ENCODE data around the gene EOMES. TPM values are rescaled to one million over a fixed set of nuclear protein-coding genes. Genes with fewer than 3 reads are reported as not detected.
A peak's percentile ranks its signal among the peaks of the same experiment; 100 is the strongest.

EOMES gene
- total RNA-seq, 4 donors from 2014 or later: 0.15 to 0.67 TPM; not detected in 2

DNA sequence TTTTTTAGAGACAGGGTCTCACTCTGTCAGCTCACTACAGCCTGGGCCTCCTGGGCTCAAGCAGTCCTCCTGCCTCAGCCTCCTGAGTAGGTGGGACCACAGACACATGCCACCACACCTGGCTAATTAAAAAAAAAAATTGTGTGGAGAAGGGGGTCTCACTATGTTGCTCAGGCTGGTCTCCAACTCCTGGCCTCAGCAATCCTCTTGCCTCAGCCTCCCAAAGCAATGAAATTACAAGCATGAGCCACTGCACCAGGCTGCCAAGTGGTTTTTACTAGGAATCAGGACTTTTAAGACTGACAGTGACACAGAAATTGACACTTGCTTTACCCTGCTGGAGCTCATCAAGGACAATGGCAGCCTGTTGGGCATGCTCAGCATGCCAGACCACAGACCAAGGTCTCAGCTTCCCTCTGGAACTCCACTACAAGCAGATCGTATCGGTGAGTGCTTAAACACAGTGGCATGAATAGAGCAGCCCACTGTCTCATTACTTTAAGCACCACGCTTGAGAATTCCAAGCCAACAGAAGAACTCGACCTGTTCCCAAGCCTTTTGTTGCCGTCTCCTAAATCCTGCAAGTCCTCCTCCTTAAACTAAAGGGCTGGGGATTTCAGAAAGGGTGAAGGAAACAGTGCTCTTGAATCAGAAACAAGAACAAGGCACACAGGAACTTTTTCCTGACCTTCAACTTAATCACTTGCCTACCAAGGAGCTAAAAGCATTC is 41.4 kb downstream of the EOMES start:
- Histone ChIP-seq H3K27ac (peak overlapping the region in 2 of 4 donors; percentile 4 to 22), H3K9me3 (no peaks in the 10 kb centered on the region), H3K36me3 (no peaks in the 10 kb centered on the region), H3K4me3 (no peak overlapping the region), H3K27me3 (no peaks in the 10 kb centered on the region), H3K4me1 (peaks cover 0 to 25% (median 0%) of the 10 kb centered on the region in 3 donors)
- WGBS, 2 donors (ENCODE audit: low coverage in 1 of 2): 28 to 57% methylated on average over 2 to 3 of the region's 5 CpGs
- TF ChIP-seq, protein P1, sequence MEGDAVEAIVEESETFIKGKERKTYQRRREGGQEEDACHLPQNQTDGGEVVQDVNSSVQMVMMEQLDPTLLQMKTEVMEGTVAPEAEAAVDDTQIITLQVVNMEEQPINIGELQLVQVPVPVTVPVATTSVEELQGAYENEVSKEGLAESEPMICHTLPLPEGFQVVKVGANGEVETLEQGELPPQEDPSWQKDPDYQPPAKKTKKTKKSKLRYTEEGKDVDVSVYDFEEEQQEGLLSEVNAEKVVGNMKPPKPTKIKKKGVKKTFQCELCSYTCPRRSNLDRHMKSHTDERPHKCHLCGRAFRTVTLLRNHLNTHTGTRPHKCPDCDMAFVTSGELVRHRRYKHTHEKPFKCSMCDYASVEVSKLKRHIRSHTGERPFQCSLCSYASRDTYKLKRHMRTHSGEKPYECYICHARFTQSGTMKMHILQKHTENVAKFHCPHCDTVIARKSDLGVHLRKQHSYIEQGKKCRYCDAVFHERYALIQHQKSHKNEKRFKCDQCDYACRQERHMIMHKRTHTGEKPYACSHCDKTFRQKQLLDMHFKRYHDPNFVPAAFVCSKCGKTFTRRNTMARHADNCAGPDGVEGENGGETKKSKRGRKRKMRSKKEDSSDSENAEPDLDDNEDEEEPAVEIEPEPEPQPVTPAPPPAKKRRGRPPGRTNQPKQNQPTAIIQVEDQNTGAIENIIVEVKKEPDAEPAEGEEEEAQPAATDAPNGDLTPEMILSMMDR (IDR thresholded peaks at IDR 0.05): no peak
- no peak for TF ChIP-seq POLR2AphosphoS5 (IDR thresholded peaks at IDR 0.05)
- TF ChIP-seq EP300 (IDR thresholded peaks at IDR 0.05): no peak
- TF ChIP-seq POLR2A (IDR thresholded peaks at IDR 0.05): no peak
- ATAC-seq: no peak

DNA sequence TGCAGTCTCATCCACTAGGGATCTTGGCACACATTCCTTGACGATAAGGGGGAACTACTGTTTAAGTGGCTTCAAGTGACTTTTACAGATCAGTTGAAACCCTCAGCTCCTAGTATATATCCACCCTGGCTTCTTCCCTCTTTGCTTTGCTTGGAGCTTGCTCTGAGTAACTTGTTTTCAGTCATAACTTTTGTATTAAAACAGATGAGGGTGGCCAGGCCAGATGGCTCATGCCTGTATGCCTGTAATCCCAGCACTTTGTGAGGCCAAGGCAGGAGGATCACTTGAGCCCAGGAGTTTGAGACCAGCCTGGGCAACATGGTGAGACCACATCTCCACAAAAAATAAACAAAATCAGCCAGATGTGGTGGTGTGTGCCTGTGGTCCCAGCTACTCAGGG is 42.4 kb downstream of the EOMES start:
- ATAC-seq: no peak
- H3K4me1 ChIP-seq: peaks cover 0 to 34% (median 3%) of the 10 kb centered on the region in 3 donors
- no peak for TF ChIP-seq EP300 (IDR thresholded peaks at IDR 0.05)
- TF ChIP-seq, protein P1 (IDR thresholded peaks at IDR 0.05): no peak
- TF ChIP-seq POLR2AphosphoS5 (IDR thresholded peaks at IDR 0.05): no peak
- TF ChIP-seq POLR2A (IDR thresholded peaks at IDR 0.05): no peak
- no peaks in the 10 kb centered on the region for H3K27me3 ChIP-seq
- peak overlapping the region in 3 of 4 donors; percentile 13 to 22 (median 14) for H3K27ac ChIP-seq
- H3K4me3 ChIP-seq: no peak overlapping the region
- 71 to 73% methylated on average over 1 of the region's 1 CpG for WGBS, 2 donors (ENCODE audit: low coverage in 1 of 2)
- no peaks in the 10 kb centered on the region for H3K36me3 ChIP-seq
- H3K9me3 ChIP-seq: no peaks in the 10 kb centered on the region

DNA sequence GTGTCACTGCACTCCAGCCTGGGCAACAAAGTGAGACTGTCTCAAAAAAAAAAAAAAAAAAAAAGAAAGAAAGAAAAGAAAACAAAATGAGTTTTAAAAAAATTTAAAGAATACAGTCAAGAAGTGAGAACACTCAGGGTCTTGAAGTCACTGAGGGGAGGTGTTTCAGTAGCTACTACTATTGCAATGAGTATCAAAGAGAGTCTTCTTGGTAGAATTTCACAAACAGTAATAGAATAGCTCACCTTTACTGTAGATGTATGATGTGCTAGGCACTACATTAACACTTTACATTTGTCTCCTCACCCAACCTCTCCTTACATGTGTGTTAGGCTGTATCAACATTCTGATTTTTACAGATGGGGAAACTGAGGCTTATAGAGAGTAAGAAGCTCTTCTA is 43.9 kb downstream of the EOMES start:
- H3K4me1 ChIP-seq: peaks cover 0 to 34% (median 3%) of the 10 kb centered on the region in 3 donors
- no peaks in the 10 kb centered on the region for H3K36me3 ChIP-seq
- no peak for ATAC-seq
- H3K27ac ChIP-seq: peak overlapping the region in 2 of 4 donors; percentile 40 to 63
- H3K27me3 ChIP-seq: no peaks in the 10 kb centered on the region
- no peaks in the 10 kb centered on the region for H3K9me3 ChIP-seq
- TF ChIP-seq EP300 (IDR thresholded peaks at IDR 0.05) (no peak), POLR2AphosphoS5 (IDR thresholded peaks at IDR 0.05) (no peak), POLR2A (IDR thresholded peaks at IDR 0.05) (no peak)
- TF ChIP-seq, protein P1 (IDR thresholded peaks at IDR 0.05): no peak
- no peak overlapping the region for H3K4me3 ChIP-seq

DNA sequence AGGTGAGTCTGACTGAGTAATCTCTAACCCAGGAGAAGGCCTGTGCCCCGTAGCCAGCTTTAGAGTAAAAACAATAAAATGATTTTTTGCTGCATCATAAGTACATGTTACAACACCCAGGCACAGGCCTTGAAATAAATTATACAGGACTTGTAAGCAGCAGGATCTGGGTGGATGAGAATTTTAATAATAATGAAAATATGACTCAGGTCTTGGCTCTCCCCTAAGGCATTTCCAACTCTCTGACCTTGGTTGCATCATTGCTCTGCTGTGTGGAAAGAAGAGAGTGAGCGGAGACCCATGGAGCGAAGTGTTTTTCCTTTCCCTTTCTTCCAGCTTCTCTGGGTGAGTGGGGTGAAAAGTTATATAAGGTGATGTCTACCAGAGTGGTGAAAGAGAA is 44.6 kb downstream of the EOMES start:
- peak overlapping the region in 3 of 4 donors; percentile 40 to 63 (median 40) for H3K27ac ChIP-seq
- no peak overlapping the region for H3K4me3 ChIP-seq
- no peaks in the 10 kb centered on the region for H3K36me3 ChIP-seq
- ATAC-seq: peak; percentile 92
- WGBS, 2 donors (ENCODE audit: low coverage in 1 of 2): 9 to 53% methylated on average over 2 of the region's 3 CpGs
- H3K9me3 ChIP-seq: no peaks in the 10 kb centered on the region
- H3K4me1 ChIP-seq: peaks cover 0 to 34% (median 3%) of the 10 kb centered on the region in 3 donors
- H3K27me3 ChIP-seq: no peaks in the 10 kb centered on the region
- TF ChIP-seq POLR2A (IDR thresholded peaks at IDR 0.05) (no peak), POLR2AphosphoS5 (IDR thresholded peaks at IDR 0.05) (peak; percentile 91)

DNA sequence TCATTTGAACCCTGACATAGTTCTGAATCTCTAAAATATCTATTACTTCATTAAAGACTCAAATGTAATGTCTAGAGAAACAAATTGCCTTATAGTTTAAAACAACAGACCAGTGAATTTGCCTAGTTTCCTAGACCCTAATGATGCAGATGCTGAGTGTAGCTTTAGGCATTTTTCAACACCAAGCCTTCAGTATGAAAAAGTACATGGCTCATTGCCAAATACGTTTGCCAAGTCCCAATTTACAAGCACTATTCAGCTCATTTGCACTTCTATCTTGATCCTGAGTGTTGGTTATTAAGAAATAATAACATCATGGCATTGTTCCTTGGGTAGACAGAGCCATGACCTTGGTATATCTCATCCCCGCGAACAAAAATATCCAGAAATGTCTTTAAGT is 46.8 kb downstream of the EOMES start:
- ATAC-seq: no peak
- Histone ChIP-seq H3K9me3 (no peaks in the 10 kb centered on the region), H3K4me3 (no peak overlapping the region), H3K36me3 (no peaks in the 10 kb centered on the region), H3K4me1 (peaks cover 0 to 20% (median 3%) of the 10 kb centered on the region in 3 donors), H3K27me3 (no peaks in the 10 kb centered on the region), H3K27ac (no peak overlapping the region)
- TF ChIP-seq, protein P1 (IDR thresholded peaks at IDR 0.05): no peak
- TF ChIP-seq POLR2A (IDR thresholded peaks at IDR 0.05) (no peak), EP300 (IDR thresholded peaks at IDR 0.05) (no peak), POLR2AphosphoS5 (IDR thresholded peaks at IDR 0.05) (peak; percentile 56)
- 33 to 37% methylated on average over 3 of the region's 3 CpGs for WGBS, 2 donors (ENCODE audit: low coverage in 1 of 2)

Data from gastroesophageal sphincter (tissue), 4 donors.